Effector memory CD4-positive, alpha-beta T cell (primary cell): ENCODE results near the gene SLC6A19.
"Not testable (repeated sequence)": the region's sequence is repeated elsewhere in the genome, so short reads cannot be mapped to it uniquely, and the experiment has no call there.

Experiments
- DNase-seq, 3 donors: peaks; one replicate each; pipeline ENCODE4 v3.0.0-alpha.2; 2020
- H3K27ac ChIP-seq: 2 replicates; pipeline ENCODE4 v1.7.0; 2013; ENCODE audit warnings: mild to moderate bottlenecking, low read length, moderate library complexity; ENCODE audit not compliant: insufficient read depth, poor library complexity, severe bottlenecking
- H3K27me3 ChIP-seq: replicated peaks from 2 replicates; pipeline ENCODE4 v1.7.0; 2013; ENCODE audit warnings: mild to moderate bottlenecking, low read length; ENCODE audit not compliant: insufficient read depth, control insufficient read depth, poor library complexity, severe bottlenecking
- H3K36me3 ChIP-seq: 2 replicates; pipeline ENCODE4 v1.7.0; 2013; ENCODE audit warnings: mild to moderate bottlenecking, low read length, moderate library complexity; ENCODE audit not compliant: control insufficient read depth, insufficient read depth
- H3K4me1 ChIP-seq: 2 replicates; pipeline ENCODE4 v1.7.0; 2013; ENCODE audit warnings: low read length, mild to moderate bottlenecking; ENCODE audit not compliant: control insufficient read depth, insufficient read depth, poor library complexity, severe bottlenecking
- H3K4me3 ChIP-seq: 2 replicates; pipeline ENCODE4 v1.7.0; 2013; ENCODE audit warnings: low read length, low read depth, mild to moderate bottlenecking; ENCODE audit not compliant: insufficient read depth, poor library complexity, severe bottlenecking
- H3K9me3 ChIP-seq: 2 replicates; pipeline ENCODE4 v1.7.0; 2013; ENCODE audit warnings: mild to moderate bottlenecking, low read length, moderate library complexity; ENCODE audit not compliant: control insufficient read depth

Gene SLC6A19

DNA sequence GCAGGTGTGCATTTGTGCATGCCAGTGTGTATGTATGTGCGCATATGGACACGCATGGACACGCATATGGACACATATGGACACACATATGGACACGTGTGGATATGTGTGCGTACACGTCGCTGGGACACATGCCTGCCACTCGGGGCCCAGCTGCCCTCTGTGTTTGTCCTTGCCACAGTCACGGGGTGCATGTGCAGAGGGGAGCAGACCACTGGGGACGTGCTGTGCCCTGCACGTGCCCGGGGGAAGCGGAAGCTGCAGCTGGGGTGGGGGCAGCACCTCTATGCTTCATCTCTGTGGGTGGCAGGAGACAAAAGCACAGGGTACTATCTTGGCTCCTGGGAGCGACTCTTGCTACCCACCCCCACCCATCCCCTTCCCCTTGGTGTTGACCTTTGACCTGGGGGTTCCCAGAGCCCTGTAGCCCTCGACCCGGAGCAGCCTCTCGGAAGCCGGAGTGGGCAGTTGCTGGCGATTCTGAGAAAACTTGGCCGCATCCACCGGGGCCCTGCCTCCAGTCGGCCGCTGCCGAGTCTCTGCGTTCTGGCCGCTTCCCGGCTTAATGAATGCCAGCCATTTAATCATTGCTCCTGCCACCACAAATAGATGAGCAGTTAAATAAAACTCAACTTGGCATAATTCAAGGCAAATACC lies 21.4 kb downstream of the SLC6A19 start:
- Histone ChIP-seq H3K27me3 (no peaks in the 10 kb centered on the region), H3K4me3 (no peak overlapping the region), H3K9me3 (no peaks in the 10 kb centered on the region), H3K4me1 (no peaks in the 10 kb centered on the region), H3K36me3 (no peaks in the 10 kb centered on the region), H3K27ac (no peak overlapping the region)
- no peak for DNase-seq

GRCh38 chr5:1223278-1223670 lies 21.9 kb downstream of the SLC6A19 start:
- Histone ChIP-seq H3K27me3 (no peaks in the 10 kb centered on the region), H3K4me3 (no peak overlapping the region), H3K4me1 (no peaks in the 10 kb centered on the region)

GRCh38 chr5:1224631-1225030 lies 23.2 kb downstream of the SLC6A19 start:
- DNase-seq = no peak
- Histone ChIP-seq H3K4me3 (no peak overlapping the region), H3K27me3 (no peaks in the 10 kb centered on the region), H3K36me3 (no peaks in the 10 kb centered on the region), H3K27ac (no peak overlapping the region), H3K4me1 (no peaks in the 10 kb centered on the region), H3K9me3 (no peaks in the 10 kb centered on the region)

More at GRCh38 chr5:1223278-1223670, 21.9 kb downstream of the SLC6A19 start:
- no peak overlapping the region for H3K27ac ChIP-seq
- no peak for DNase-seq
- H3K9me3 ChIP-seq = no peaks in the 10 kb centered on the region
- H3K36me3 ChIP-seq = no peaks in the 10 kb centered on the region

- H3K4me1 ChIP-seq = no peaks in the 10 kb centered on the region
- no peaks in the 10 kb centered on the region for H3K36me3 ChIP-seq
- H3K27ac ChIP-seq = no peak within 1 kb of the TSS
- H3K9me3 ChIP-seq = no peaks in the 10 kb centered on the region
- H3K4me3 ChIP-seq = no peak within 1 kb of the TSS
- DNase-seq = no peak
- H3K27me3 ChIP-seq = no peaks in the 10 kb centered on the region
Observed at GRCh38 chr5:1225081-1225480, 23.7 kb downstream of the SLC6A19 start, which contains the start of gene SLC6A18. Gene SLC6A18 (plus strand): TSS chr5:1225381. CDS start chr5:1225478, 97 bp downstream.

DNA sequence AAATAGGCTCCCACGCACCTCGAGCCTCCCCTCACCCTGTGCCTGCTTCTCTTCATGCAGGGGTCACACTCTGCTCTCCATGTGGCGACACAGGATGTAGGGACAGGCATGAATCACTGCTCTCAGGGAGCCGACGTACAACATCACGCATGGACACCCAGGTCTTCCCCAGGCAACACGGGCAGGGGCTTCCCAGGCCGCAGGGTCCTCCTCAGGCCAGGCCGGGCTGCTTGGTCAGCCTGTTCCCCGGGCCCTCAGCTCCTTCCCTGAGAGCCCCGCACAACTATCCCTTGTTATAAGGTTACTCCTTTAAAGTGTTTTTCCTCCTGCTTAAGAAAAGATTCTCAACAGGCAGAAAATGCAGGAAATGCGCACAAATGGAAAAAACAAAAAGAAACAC lies 24.8 kb downstream of the SLC6A19 start:
- Histone ChIP-seq H3K9me3 (no peaks in the 10 kb centered on the region), H3K27ac (no peak overlapping the region), H3K4me1 (no peaks in the 10 kb centered on the region), H3K27me3 (peaks cover 4% of the 10 kb centered on the region), H3K4me3 (no peak overlapping the region), H3K36me3 (no peaks in the 10 kb centered on the region)
- DNase-seq = no peak

- no peaks in the 10 kb centered on the region for H3K36me3 ChIP-seq
- H3K27ac ChIP-seq = no peak overlapping the region
- no peaks in the 10 kb centered on the region for H3K9me3 ChIP-seq
- H3K27me3 ChIP-seq = peaks cover 4% of the 10 kb centered on the region
- DNase-seq = no peak
- no peak overlapping the region for H3K4me3 ChIP-seq
- no peaks in the 10 kb centered on the region for H3K4me1 ChIP-seq
Observed at GRCh38 chr5:1226839-1227581, 25.6 kb downstream of the SLC6A19 start.

DNA sequence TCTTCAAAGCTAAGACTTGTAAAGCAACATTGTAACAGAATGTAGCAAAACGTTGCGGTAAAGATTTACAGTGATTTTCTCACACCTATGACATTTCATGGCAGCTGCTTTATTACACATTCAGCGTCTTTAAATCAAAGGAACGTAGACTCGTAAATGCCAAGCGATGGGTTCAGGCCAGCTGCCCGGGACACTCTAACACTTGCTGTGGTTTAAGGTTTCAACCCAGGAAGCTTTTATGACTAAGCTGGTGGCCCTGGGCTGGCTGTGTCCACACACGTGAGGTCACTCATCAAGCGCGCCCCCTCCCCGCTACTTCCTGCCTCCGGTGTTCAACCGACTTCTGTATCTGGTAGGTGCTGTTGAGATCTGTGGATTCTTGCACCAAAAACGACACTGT lies 26.3 kb downstream of the SLC6A19 start:
- Histone ChIP-seq H3K27me3 (peaks cover 4% of the 10 kb centered on the region), H3K36me3 (no peaks in the 10 kb centered on the region), H3K27ac (no peak overlapping the region), H3K4me3 (no peak overlapping the region), H3K4me1 (no peaks in the 10 kb centered on the region), H3K9me3 (no peaks in the 10 kb centered on the region)
- no peak for DNase-seq

GRCh38 chr5:1228120-1228519 lies 26.7 kb downstream of the SLC6A19 start:
- no peaks in the 10 kb centered on the region for H3K4me1 ChIP-seq
- DNase-seq = no peak
- H3K4me3 ChIP-seq = no peak overlapping the region
- no peaks in the 10 kb centered on the region for H3K9me3 ChIP-seq
- peaks cover 4% of the 10 kb centered on the region for H3K27me3 ChIP-seq
- H3K27ac ChIP-seq = no peak overlapping the region
- no peaks in the 10 kb centered on the region for H3K36me3 ChIP-seq

- H3K27ac ChIP-seq, H3K4me3 ChIP-seq, DNase-seq, H3K9me3 ChIP-seq, H3K4me1 ChIP-seq, H3K27me3 ChIP-seq, H3K36me3 ChIP-seq: not testable (repeated sequence)
Observed at GRCh38 chr5:1229023-1229422, 27.6 kb downstream of the SLC6A19 start.

- no peaks in the 10 kb centered on the region for H3K9me3 ChIP-seq
- H3K4me3 ChIP-seq = no peak overlapping the region
- H3K4me1 ChIP-seq = no peaks in the 10 kb centered on the region
- H3K27me3 ChIP-seq = peaks cover 4% of the 10 kb centered on the region
- H3K27ac ChIP-seq = no peak overlapping the region
- no peak for DNase-seq
- no peaks in the 10 kb centered on the region for H3K36me3 ChIP-seq
Observed at GRCh38 chr5:1229822-1230221, 28.4 kb downstream of the SLC6A19 start.
